GM18505 (cell line): ENCODE results near the gene UNC5C.

ENCODE experiments used
- ATAC-seq: cut with Tn5 transposase; IDR thresholded peaks from one replicate; pipeline ENCODE4 v1.9.1; 2021; ENCODE audit not compliant: unreplicated experiment
- POLR2A ChIP-seq: IDR thresholded peaks from 4 replicates; pipeline ENCODE4 v1.6.1; 2011; ENCODE audit warnings: borderline replicate concordance; ENCODE audit not compliant: insufficient read depth, insufficient read length; ENCODE audit errors: extremely low read depth

UNC5C gene

DNA sequence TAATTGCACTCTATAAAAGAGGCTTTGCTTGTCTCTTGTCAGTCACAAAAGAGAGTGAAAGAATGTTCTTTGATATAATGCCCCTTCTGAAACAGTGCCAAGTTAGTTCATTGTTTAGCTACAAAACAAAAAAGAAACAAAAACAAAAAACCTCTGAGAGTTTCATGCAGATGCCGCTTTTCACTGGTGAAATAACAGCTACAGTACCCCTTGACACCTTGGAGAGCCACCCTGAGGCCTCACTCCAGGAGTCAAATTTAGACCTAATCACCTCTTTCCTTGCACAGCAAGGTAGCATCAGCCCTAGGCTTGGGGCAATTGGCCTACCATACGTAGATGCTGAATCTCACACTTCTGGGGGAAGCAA lies 185.2 kb downstream of the UNC5C start:
- ATAC-seq = no peak

DNA sequence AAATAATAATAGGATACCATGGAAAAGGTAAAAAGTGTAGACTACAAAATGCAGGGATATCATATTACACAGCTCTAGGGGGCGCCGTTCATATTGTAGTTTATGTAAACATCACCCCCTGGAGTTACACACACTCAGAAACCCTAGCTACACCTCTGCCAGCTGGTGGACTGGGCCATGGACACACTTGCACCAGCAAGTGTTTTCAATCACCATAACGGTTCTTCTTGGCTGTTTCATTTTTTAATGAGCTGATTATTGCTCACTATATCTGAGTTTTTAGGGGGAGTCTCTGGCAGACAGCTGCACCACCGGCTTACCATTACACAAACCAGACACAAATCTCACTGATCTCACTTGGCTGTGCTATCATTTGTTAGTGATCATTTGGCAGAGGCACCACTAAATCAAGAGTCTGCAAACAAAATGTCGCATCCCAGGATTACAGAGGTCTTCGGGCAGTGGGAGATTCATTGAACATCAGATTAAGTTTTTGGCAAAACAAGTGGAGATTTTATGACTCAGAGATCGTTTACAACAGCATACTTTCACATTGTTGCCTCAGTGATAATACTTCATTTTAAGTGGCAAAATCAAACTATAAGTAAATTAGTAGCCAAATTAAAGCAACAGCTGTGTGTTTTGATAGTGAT lies 185.7 kb downstream of the UNC5C start:
- ATAC-seq = no peak
- no peak for TF ChIP-seq POLR2A

More for the DNA sequence above, 185.2 kb downstream of the UNC5C start:
- TF ChIP-seq POLR2A = no peak

DNA sequence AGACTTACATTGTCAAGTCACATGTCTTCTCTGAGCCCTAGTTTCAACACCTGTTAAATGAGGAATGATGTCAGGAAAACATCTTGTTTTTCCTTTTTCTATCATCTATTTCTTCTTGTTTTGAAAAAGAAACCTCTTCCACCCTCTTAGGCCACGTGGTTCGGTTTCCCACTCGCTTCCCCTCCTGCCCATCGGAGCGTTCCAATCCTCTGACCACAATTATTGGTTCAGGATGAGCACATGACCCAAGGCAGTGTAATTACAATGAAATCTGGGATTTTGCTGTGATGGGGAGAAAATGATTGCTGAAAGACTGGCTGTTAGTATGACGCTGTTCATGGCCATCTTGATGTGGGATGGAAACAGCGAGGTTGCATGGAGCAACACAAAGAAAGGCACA lies 186.7 kb downstream of the UNC5C start:
- no peak for TF ChIP-seq POLR2A

DNA sequence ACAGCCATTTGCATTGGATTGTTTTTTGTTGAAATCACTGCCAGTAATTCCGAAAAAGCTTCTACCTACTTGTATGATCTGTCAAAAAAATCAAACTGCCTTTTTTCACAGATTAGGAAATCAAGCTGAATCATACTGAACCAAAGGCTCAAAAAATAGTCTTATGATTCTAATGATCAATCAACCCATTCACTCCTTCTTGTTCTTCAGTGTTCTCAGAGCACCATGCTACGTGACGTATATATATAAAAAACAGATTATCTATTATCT lies 187.1 kb downstream of the UNC5C start:
- ATAC-seq = no peak
- TF ChIP-seq POLR2A = no peak

More for the DNA sequence above, 186.7 kb downstream of the UNC5C start:
- ATAC-seq = no peak

DNA sequence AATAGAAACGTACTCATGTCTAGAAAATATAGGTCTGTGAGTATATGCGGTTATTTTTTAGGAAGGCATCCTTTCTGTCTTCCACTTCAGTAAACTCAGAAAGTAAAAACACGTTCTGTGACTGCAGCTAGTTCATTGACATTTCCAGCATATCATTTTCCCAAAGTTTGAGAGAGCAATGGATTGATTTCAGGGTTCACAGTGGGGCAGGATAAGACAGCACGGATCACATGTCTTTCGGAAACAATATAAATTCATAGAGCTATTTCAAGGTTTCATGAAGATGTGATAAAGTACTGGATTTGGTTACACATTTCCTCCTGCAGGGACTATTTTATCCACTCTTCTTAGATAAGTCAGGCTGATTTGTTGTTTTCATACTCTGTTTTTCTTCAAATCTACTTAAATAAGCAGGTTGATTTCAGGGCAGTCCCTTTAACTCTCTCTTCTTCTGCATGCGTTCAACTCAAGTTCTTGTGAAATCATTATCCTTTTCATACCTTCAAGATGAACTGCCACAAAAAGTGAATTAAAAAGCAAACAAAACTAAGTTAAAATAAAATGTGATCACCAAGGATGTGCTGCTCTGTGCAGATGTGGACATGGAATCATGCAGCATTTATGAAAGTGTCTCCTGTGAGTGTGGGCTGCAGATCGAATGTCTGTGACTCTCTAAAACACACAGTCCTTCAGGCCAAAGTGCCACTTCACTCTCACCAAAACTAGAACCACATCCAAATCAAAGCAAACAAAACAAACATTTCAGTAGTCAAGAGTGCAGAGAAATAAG lies 187.7 kb downstream of the UNC5C start:
- no peak for ATAC-seq
- TF ChIP-seq POLR2A = no peak

DNA sequence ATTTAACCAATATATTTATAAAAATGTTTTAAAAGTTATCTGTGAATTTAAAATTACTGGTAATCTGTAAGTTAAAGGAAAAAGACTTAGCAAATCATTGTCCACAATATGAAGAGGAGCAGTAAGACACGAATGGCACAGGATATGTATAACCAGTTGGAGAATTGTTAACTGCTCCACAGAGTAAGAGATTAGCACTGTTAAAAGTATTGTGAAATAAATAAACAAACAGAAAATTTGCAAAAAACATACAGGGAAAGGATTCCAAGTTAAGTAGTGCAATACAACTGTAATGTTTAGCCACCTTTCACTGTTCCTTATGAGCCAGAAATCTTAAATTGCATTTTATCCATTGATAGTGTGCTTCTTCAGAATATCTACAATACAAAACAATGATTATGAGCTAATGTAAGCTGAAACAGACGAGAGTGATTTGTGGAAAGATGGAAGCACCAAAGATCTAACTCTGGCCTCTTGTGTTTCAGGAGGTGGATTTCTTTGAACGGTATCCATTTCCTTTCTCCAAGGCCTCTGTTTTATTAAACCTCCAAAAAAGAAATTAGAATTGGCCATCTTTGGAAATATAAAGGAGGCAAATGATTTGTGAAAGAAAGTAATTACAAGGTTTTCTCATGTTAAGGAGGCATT lies 188.4 kb downstream of the UNC5C start:
- no peak for ATAC-seq

DNA sequence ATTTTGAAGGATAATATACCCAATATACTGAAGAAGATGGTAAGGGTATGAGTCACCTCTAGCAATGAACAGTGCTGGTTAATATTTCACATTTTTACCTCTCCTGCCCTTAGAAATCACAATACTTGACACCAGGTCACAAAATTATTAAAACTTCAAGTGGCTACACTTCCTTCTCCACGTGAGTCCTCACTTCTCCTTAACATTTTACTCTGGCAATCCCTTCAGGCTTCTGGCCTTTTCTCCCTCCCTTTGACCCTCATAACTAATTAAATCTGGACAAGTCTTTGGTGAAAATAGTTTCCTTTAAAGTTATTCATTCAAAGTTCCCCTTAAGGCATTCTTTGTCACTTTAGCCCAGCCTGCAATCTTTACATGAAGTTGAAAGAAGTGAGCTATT lies 190.4 kb downstream of the UNC5C start:
- ATAC-seq = no peak
- no peak for TF ChIP-seq POLR2A

More for the DNA sequence above, 188.4 kb downstream of the UNC5C start:
- TF ChIP-seq POLR2A = no peak

DNA sequence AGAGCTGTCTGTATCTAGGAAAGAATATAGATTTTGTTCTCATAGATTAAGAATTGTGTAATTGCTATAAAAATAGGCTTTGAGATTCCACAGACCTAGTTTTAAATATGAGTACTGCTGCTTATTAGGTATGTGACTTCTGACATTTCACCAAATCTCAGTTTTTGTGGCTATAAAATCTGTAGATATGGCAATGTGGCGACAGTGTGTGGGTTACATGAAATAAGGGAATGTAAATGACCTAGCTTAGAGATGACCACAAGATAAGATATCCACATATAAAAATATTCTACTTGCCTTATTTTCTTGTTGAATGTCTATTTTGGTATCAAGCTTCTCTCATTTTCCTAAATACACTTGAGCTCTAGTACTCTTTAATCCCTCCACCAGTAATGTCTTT lies 193.8 kb downstream of the UNC5C start:
- TF ChIP-seq POLR2A = no peak
- no peak for ATAC-seq

DNA sequence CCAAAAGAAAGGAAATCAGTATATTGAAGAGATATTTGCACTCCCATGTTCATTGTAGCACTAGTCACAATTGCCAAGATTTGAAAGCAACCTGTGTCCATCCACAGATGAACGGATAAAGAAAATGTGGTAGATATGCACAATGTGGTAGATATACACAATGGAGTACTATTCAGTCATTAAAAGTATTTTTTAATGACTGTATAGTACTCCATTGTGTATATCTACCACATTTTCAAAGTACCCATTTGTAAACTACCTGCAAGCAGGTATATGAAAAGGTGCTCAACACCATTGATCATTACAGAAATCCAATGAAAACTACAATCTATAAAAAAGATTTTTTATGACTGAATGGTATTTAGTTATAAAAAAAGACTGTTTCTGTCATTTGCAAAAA lies 200.4 kb downstream of the UNC5C start:
- TF ChIP-seq POLR2A = no peak
- no peak for ATAC-seq

DNA sequence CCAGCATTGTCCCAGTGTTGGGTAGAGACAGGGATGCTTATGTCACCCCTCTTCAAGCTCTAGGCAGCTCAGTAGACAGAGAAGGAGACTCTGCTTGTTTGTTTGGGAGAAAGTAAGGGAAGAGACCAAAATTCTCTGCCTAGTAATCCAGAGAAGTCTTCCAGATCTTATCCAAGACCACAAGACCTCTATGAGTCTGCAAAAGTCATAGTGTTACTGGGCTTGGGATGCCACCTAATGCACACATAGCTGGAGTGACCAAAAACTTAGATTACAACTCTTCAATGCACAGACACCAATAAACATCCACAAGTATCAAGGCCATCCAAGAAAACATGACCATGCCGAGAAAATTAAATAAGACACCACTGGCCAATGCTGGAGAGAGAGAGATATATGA lies 205.5 kb downstream of the UNC5C start:
- ATAC-seq = no peak
- TF ChIP-seq POLR2A = no peak

DNA sequence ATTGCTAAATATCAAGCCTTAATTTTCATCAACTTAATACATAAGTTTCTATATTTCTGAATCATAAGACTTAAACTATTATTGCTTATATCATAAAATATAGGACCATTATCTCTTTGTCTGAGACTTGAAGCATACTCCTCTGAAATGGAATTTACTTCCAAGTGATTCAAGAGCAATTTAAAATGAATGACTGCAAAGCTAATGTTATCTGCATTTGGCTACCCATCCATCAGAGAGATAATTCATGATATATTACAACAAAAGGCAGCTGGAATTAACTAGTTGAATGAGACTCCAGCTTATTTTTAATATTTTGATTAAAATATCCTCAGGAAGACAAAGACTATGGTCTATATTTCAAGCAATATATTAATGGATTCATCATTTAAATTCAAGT lies 208.6 kb downstream of the UNC5C start:
- TF ChIP-seq POLR2A = no peak
- no peak for ATAC-seq

DNA sequence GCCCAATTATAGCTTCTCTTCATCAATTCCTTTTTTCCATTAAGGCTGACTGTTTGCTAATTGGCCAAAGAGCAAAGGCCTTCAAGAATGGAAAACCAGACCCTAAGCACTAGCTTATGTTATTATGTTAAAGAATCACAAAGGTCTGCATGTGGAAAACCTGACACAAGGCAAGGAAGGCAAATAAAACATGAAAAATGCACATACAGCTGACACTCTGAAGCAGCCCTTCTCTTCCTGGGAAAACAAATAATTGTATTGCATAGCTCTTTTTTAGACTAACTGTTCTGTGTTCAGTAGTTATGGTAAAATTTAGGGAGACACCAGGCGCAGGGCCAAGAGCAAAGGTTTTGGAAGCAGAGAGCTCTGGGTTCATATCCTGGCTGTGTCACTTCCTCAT lies 223.1 kb downstream of the UNC5C start:
- no peak for ATAC-seq
- no peak for TF ChIP-seq POLR2A

DNA sequence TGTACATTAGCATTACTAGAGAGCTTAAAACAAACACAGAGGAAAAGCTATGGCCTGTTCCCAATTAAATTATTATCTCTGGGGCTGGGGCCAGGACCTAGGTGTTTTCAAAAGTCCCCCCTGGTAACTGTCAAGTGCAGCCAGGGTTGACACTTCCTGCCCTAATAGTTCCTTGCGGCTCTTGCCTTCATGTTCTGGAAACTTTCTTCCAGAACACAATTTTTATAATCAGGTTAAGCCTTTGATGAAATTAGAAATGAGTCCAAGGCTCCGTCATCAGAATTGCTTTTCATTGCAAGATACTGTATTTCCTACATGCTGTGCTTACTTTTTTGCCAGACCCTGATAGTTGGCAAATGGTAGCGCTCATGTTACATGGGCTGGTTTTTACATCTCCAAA lies 229.6 kb downstream of the UNC5C start:
- TF ChIP-seq POLR2A = no peak
- ATAC-seq = no peak

DNA sequence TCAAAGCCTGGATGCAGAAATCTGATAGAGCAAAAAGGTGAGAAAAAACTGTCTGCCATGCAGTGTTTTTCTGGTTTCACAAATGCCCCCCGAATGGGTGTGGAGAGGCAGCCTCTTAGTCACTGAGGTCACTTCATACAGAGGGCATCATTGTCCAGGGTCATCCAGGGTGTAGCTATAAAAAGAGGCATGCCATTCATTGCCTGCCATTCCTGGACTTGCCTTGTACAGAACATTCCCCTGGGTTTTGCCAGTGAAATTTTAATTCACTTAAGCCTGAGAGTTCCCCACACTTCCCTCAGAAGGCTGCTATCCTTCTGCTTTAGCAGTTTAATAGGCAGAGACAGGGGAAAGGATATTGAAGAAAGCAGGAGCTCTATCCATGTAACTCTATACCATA lies 230.3 kb downstream of the UNC5C start:
- ATAC-seq = no peak
- TF ChIP-seq POLR2A = no peak
